ENCODE measurements around the gene DIAPH3. TPM values are rescaled to one million over a fixed set of nuclear protein-coding genes. Genes with fewer than 3 reads are reported as not detected.
"Not testable (repeated sequence)": the region's sequence is repeated elsewhere in the genome, so short reads cannot be mapped to it uniquely, and the experiment has no call there.

The DIAPH3 gene
- total RNA-seq, 1 experiment from 2014 or later, result 11.2 TPM

- DNase-seq (ENCODE audit: extremely low read depth, low read depth), result no peak
These were observed 55.1 kb downstream of the DIAPH3 start for GRCh38 chr13:60108589-60108988.

- no peak for DNase-seq (ENCODE audit: extremely low read depth, low read depth)
These were observed 63.9 kb downstream of the DIAPH3 start for GRCh38 chr13:60099631-60100420.

GRCh38 chr13:60095300-60095699 lies 68.4 kb downstream of the DIAPH3 start:
- DNase-seq (ENCODE audit: extremely low read depth, low read depth), result no peak

GRCh38 chr13:60094385-60095088 lies 69.2 kb downstream of the DIAPH3 start:
- no peak for DNase-seq (ENCODE audit: extremely low read depth, low read depth)

- no peak for DNase-seq (ENCODE audit: extremely low read depth, low read depth)
These were observed 70.2 kb downstream of the DIAPH3 start for GRCh38 chr13:60093425-60094019.

- no peak for DNase-seq (ENCODE audit: extremely low read depth, low read depth)
These were observed 72.2 kb downstream of the DIAPH3 start for GRCh38 chr13:60091573-60091972.

GRCh38 chr13:60090574-60090973 lies 73.2 kb downstream of the DIAPH3 start:
- DNase-seq (ENCODE audit: extremely low read depth, low read depth), result no peak

GRCh38 chr13:60083780-60084179 lies 79.9 kb downstream of the DIAPH3 start:
- not testable (repeated sequence) for DNase-seq (ENCODE audit: extremely low read depth, low read depth)

- no peak for DNase-seq (ENCODE audit: extremely low read depth, low read depth)
These were observed 82.9 kb downstream of the DIAPH3 start for GRCh38 chr13:60080850-60081249.

GRCh38 chr13:60078226-60078625 lies 85.5 kb downstream of the DIAPH3 start:
- no peak for DNase-seq (ENCODE audit: extremely low read depth, low read depth)

- no peak for DNase-seq (ENCODE audit: extremely low read depth, low read depth)
These were observed 87.9 kb downstream of the DIAPH3 start for GRCh38 chr13:60075850-60076249.

- no peak for DNase-seq (ENCODE audit: extremely low read depth, low read depth)
These were observed 89.3 kb downstream of the DIAPH3 start for GRCh38 chr13:60074397-60074796.

- DNase-seq (ENCODE audit: extremely low read depth, low read depth), result no peak
These were observed 97.5 kb downstream of the DIAPH3 start for GRCh38 chr13:60066226-60066625.

GRCh38 chr13:60062502-60062901 lies 101.2 kb downstream of the DIAPH3 start:
- no peak for DNase-seq (ENCODE audit: extremely low read depth, low read depth)

- DNase-seq (ENCODE audit: extremely low read depth, low read depth), result no peak
These were observed 102.0 kb downstream of the DIAPH3 start for GRCh38 chr13:60061737-60062136.

GRCh38 chr13:60051754-60052285 lies 111.9 kb downstream of the DIAPH3 start:
- DNase-seq (ENCODE audit: extremely low read depth, low read depth), result no peak

- not testable (repeated sequence) for DNase-seq (ENCODE audit: extremely low read depth, low read depth)
These were observed 115.4 kb downstream of the DIAPH3 start for GRCh38 chr13:60048353-60048752.

- no peak for DNase-seq (ENCODE audit: extremely low read depth, low read depth)
These were observed 115.8 kb downstream of the DIAPH3 start for GRCh38 chr13:60047918-60048317.

- no peak for DNase-seq (ENCODE audit: extremely low read depth, low read depth)
These were observed 119.4 kb downstream of the DIAPH3 start for GRCh38 chr13:60044321-60044720.

- no peak for DNase-seq (ENCODE audit: extremely low read depth, low read depth)
These were observed 120.5 kb downstream of the DIAPH3 start for GRCh38 chr13:60043262-60043661.

- DNase-seq (ENCODE audit: extremely low read depth, low read depth), result not testable (repeated sequence)
These were observed 123.1 kb downstream of the DIAPH3 start for GRCh38 chr13:60040668-60041067.

Data from NCI-H460 (cell line).